ENCODE results near the gene MAP2K3. TPM values are rescaled to one million over a fixed set of nuclear protein-coding genes. Genes with fewer than 3 reads are reported as not detected.

Gene MAP2K3
- total and polyA plus RNA-seq, 10 of the 15 experiments (the other 5 are each of a cell fraction or from before 2014, with no cell fraction given), result 0.71 to 39.4 (median 18.6) TPM

DNA sequence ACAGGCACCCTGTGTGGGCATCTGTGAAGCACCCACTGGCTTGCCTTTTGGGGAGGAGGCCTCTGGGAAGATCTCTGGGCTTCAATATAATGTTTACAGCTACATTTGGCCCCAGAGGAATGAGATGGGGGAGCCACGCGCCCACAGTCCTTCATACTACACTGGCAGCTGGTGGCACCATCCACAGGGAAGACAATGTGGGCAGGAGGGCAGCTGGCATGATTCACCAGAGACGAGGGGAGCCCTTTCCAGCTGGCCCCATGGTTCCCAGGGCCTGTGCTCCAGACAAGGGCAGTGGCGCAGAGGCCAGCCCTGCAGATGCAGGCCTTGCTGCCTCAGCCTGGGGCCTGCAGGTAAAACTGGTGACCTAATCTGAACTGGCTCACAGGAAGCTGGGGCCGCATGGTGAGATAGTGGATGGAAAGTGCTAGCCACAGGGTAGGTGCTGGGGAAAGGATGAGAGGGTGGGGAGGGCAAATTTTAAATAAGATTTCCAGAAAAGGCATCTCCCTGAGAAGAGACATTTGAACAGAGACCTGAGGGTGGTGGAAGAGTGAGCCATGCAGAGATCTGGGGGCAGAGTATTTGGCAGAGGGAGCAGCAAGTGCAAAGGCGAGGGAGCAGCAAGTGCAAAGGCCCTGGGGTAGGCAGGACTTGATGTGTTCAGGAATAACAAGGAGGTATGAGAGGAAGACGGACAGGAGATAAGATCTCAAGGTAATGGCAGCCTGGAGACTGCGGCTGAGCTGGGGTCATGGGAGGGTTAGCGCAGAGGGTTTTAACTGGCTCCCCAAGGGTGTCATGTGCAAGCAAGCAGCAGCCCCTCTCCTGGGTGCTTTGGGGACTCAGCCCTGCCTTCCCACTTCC, 79.5 kb downstream of the MAP2K3 start:
- Histone ChIP-seq H3K79me2 (ENCODE audit: control insufficient read depth, insufficient read depth, low read length) (no peaks in the 10 kb centered on the region), H4K20me1 (ENCODE audit: control insufficient read depth, insufficient read depth) (no peaks in the 10 kb centered on the region), H3K36me3 (ENCODE audit: control insufficient read depth in 2 of 2, insufficient read depth in 2 of 2, low read length in 1 of 2) (no peaks in the 10 kb centered on the region), H3K4me2 (ENCODE audit: control insufficient read depth, insufficient read depth) (no peak overlapping the region), H3K9me3 (replicated peaks; ENCODE audit: control insufficient read depth, insufficient read depth, low read length) (no peaks in the 10 kb centered on the region), H3K4me3 (no peak overlapping the region), H3K27ac (ENCODE audit: control insufficient read depth, insufficient read depth) (no peak overlapping the region), H2AFZ (ENCODE audit: control insufficient read depth, low read depth, low read length) (no peak overlapping the region), H3K9ac (ENCODE audit: control insufficient read depth, insufficient read depth, low read length) (no peak overlapping the region), H3K4me1 (ENCODE audit: control insufficient read depth, insufficient read depth, low read length) (no peaks in the 10 kb centered on the region), H3K27me3 (replicated peaks in 1 of 2; ENCODE audit: control insufficient read depth in 2 of 2, insufficient read depth in 2 of 2, low read length in 1 of 2) (peaks cover 0 to 1% of the 10 kb centered on the region in 2 experiments; a peak in 2 of 4 replicates)
- FAIRE-seq (no peak), DNase-seq (ENCODE audit: low read depth, low spot score) (no peak), ATAC-seq (no peak)
- POLR2A ChIA-PET, result no interaction called here
- BruUV-seq (replicated peaks), result no TSS peak
- SMC1A ChIA-PET (ENCODE audit: uncharacterized antibody, unreplicated experiment), result interaction anchor here (1.2 kb wide), 1 partner anchor 77 kb away, joined by 3 read pairs; no protein-coding TSS in a partner anchor
- 59% methylated on average over 9 of the region's 9 CpGs for WGBS (ENCODE audit: insufficient coverage, insufficient replicate concordance, low lambda C conversion rate, missing lambda C conversion rate)
- intact Hi-C loops (cut with micrococcal nuclease; ENCODE audit: unreplicated experiment) (no loop called here), in situ Hi-C loops (cut with MboI) (no loop called here)
- CTCF ChIA-PET, result no interaction called here
- RAD21 ChIA-PET (ENCODE audit: unreplicated experiment), result no interaction called here
- TF ChIP-seq, protein P1, sequence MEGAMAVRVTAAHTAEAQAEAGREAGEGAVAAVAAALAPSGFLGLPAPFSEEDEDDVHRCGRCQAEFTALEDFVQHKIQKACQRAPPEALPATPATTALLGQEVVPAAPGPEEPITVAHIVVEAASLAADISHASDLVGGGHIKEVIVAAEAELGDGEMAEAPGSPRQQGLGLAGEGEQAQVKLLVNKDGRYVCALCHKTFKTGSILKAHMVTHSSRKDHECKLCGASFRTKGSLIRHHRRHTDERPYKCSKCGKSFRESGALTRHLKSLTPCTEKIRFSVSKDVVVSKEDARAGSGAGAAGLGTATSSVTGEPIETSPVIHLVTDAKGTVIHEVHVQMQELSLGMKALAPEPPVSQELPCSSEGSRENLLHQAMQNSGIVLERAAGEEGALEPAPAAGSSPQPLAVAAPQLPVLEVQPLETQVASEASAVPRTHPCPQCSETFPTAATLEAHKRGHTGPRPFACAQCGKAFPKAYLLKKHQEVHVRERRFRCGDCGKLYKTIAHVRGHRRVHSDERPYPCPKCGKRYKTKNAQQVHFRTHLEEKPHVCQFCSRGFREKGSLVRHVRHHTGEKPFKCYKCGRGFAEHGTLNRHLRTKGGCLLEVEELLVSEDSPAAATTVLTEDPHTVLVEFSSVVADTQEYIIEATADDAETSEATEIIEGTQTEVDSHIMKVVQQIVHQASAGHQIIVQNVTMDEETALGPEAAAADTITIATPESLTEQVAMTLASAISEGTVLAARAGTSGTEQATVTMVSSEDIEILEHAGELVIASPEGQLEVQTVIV (IDR thresholded peaks at IDR 0.05; ENCODE audit: borderline replicate concordance, partially characterized antibody), result no peak
- TF ChIP-seq ZNF207 (IDR thresholded peaks at IDR 0.05; ENCODE audit: borderline replicate concordance) (no peak), TCF3 (IDR thresholded peaks at IDR 0.05; ENCODE audit: borderline replicate concordance, insufficient read depth, low read depth, low read length) (no peak), FOXM1 (IDR thresholded peaks at IDR 0.05; ENCODE audit: low read depth, low read length) (no peak), ATF2 (IDR thresholded peaks at IDR 0.05; ENCODE audit: low read length) (no peak)
- TF ChIP-seq, protein P2, sequence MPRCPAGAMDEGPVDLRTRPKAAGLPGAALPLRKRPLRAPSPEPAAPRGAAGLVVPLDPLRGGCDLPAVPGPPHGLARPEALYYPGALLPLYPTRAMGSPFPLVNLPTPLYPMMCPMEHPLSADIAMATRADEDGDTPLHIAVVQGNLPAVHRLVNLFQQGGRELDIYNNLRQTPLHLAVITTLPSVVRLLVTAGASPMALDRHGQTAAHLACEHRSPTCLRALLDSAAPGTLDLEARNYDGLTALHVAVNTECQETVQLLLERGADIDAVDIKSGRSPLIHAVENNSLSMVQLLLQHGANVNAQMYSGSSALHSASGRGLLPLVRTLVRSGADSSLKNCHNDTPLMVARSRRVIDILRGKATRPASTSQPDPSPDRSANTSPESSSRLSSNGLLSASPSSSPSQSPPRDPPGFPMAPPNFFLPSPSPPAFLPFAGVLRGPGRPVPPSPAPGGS (IDR thresholded peaks at IDR 0.05; ENCODE audit: borderline replicate concordance, insufficient read depth, low read depth, low read length, poor library complexity, severe bottlenecking), result no peak

Other genes starting within 250 kb of the MAP2K3 start
- 130 and 140 TPM in 2 replicates for gene USP22, start 241.7 kb upstream of the MAP2K3 start, total RNA-seq (2014; rRNA removed)
- gene USP22, start 241.7 kb upstream of the MAP2K3 start, total RNA-seq (2014; rRNA removed; fragmentation: Illumina TruSeq; extraction: Trizol), result 78.0 and 82.1 TPM in 2 replicates
- 200 and 218 TPM in 2 replicates for gene USP22, start 241.7 kb upstream of the MAP2K3 start, total RNA-seq (2021)
- gene USP22, start 241.7 kb upstream of the MAP2K3 start, polyA plus RNA-seq (2011; rRNA removed), result 62.7 and 113 TPM in 2 replicates
- 101 and 114 TPM in 2 replicates for gene USP22, start 241.7 kb upstream of the MAP2K3 start, polyA plus RNA-seq (2014; fragmentation: Illumina TruSeq; extraction: Trizol)
- gene USP22, start 241.7 kb upstream of the MAP2K3 start, polyA plus RNA-seq (2014; fragmentation: Nextera tagmentation; extraction: Ambion mirVana), result 10 to 100 TPM; 10.8 to 11.6 TPM
- gene USP22, start 241.7 kb upstream of the MAP2K3 start, polyA plus RNA-seq (2014; rRNA removed), result 106 and 116 TPM in 2 replicates
- 10 to 100 TPM; 85.6 to 91.9 TPM for gene USP22, start 241.7 kb upstream of the MAP2K3 start, polyA plus RNA-seq (2016; fragmentation: Nextera tagmentation; extraction: Ambion mirVana)
- gene DHRS7B, start 157.7 kb upstream of the MAP2K3 start, total RNA-seq (2014; rRNA removed), result 19.6 and 22.2 TPM in 2 replicates
- gene DHRS7B, start 157.7 kb upstream of the MAP2K3 start, total RNA-seq (2014; rRNA removed; fragmentation: Illumina TruSeq; extraction: Trizol), result 16.8 and 18.9 TPM in 2 replicates
- gene DHRS7B, start 157.7 kb upstream of the MAP2K3 start, total RNA-seq (2021), result 15.9 and 17.1 TPM in 2 replicates
- 16.0 and 23.7 TPM in 2 replicates for gene DHRS7B, start 157.7 kb upstream of the MAP2K3 start, polyA plus RNA-seq (2011; rRNA removed)
- gene DHRS7B, start 157.7 kb upstream of the MAP2K3 start, polyA plus RNA-seq (2014; fragmentation: Illumina TruSeq; extraction: Trizol), result 11.1 and 13.4 TPM in 2 replicates
- gene DHRS7B, start 157.7 kb upstream of the MAP2K3 start, polyA plus RNA-seq (2014; fragmentation: Nextera tagmentation; extraction: Ambion mirVana), result 10 to 100 TPM; 24.3 to 32.7 TPM
- gene DHRS7B, start 157.7 kb upstream of the MAP2K3 start, polyA plus RNA-seq (2014; rRNA removed), result 21.0 and 22.1 TPM in 2 replicates
- gene DHRS7B, start 157.7 kb upstream of the MAP2K3 start, polyA plus RNA-seq (2016; fragmentation: Nextera tagmentation; extraction: Ambion mirVana), result 10 to 100 TPM; 34.5 to 35.6 TPM
- 26.8 and 30.3 TPM in 2 replicates for gene TMEM11, start 70.5 kb upstream of the MAP2K3 start, total RNA-seq (2014; rRNA removed)
- gene TMEM11, start 70.5 kb upstream of the MAP2K3 start, total RNA-seq (2014; rRNA removed; fragmentation: Illumina TruSeq; extraction: Trizol), result 13.1 and 14.4 TPM in 2 replicates
- 24.0 and 24.4 TPM in 2 replicates for gene TMEM11, start 70.5 kb upstream of the MAP2K3 start, total RNA-seq (2021)
- gene TMEM11, start 70.5 kb upstream of the MAP2K3 start, polyA plus RNA-seq (2011; rRNA removed), result 19.8 and 38.5 TPM in 2 replicates
- gene TMEM11, start 70.5 kb upstream of the MAP2K3 start, polyA plus RNA-seq (2014; fragmentation: Illumina TruSeq; extraction: Trizol), result 13.9 and 21.1 TPM in 2 replicates
- gene TMEM11, start 70.5 kb upstream of the MAP2K3 start, polyA plus RNA-seq (2014; fragmentation: Nextera tagmentation; extraction: Ambion mirVana), result 10 to 100 TPM; 16.3 to 18.4 TPM
- 33.4 and 37.3 TPM in 2 replicates for gene TMEM11, start 70.5 kb upstream of the MAP2K3 start, polyA plus RNA-seq (2014; rRNA removed)
- gene TMEM11, start 70.5 kb upstream of the MAP2K3 start, polyA plus RNA-seq (2016; fragmentation: Nextera tagmentation; extraction: Ambion mirVana), result 10 to 100 TPM; 54.0 to 63.4 TPM
- gene NATD1, start 31.3 kb upstream of the MAP2K3 start, total RNA-seq (2014; rRNA removed), result 0.05 and 0.17 TPM in 2 replicates
- gene NATD1, start 31.3 kb upstream of the MAP2K3 start, total RNA-seq (2014; rRNA removed; fragmentation: Illumina TruSeq; extraction: Trizol), result 0.05 and 0.09 TPM in 2 replicates
- 0.33 and 0.35 TPM in 2 replicates for gene NATD1, start 31.3 kb upstream of the MAP2K3 start, total RNA-seq (2021)
- gene NATD1, start 31.3 kb upstream of the MAP2K3 start, polyA plus RNA-seq (2011; rRNA removed), result 0.19 and 0.33 TPM in 2 replicates
- 0.08 and 0.21 TPM in 2 replicates for gene NATD1, start 31.3 kb upstream of the MAP2K3 start, polyA plus RNA-seq (2014; fragmentation: Illumina TruSeq; extraction: Trizol)
- under 1 TPM; 0.02 TPM for gene NATD1, start 31.3 kb upstream of the MAP2K3 start, polyA plus RNA-seq (2014; fragmentation: Nextera tagmentation; extraction: Ambion mirVana)
- gene NATD1, start 31.3 kb upstream of the MAP2K3 start, polyA plus RNA-seq (2014; rRNA removed), result 0.31 and 0.47 TPM in 2 replicates
- gene NATD1, start 31.3 kb upstream of the MAP2K3 start, polyA plus RNA-seq (2016; fragmentation: Nextera tagmentation; extraction: Ambion mirVana), result under 1 TPM; 0.13 TPM
- 0.11 and 0.17 TPM in 2 replicates for gene KCNJ12, start 91.6 kb downstream of the MAP2K3 start, total RNA-seq (2014; rRNA removed)
- 0.05 and 0.09 TPM in 2 replicates for gene KCNJ12, start 91.6 kb downstream of the MAP2K3 start, total RNA-seq (2014; rRNA removed; fragmentation: Illumina TruSeq; extraction: Trizol)
- 0.21 and 0.32 TPM in 2 replicates for gene KCNJ12, start 91.6 kb downstream of the MAP2K3 start, total RNA-seq (2021)
- 0.05 TPM in 1 of 2 replicates, not detected in the other for gene KCNJ12, start 91.6 kb downstream of the MAP2K3 start, polyA plus RNA-seq (2011; rRNA removed)
- 0.03 and 0.04 TPM in 2 replicates for gene KCNJ12, start 91.6 kb downstream of the MAP2K3 start, polyA plus RNA-seq (2014; fragmentation: Illumina TruSeq; extraction: Trizol)
- gene KCNJ12, start 91.6 kb downstream of the MAP2K3 start, polyA plus RNA-seq (2014; fragmentation: Nextera tagmentation; extraction: Ambion mirVana), result not detected
- 0.13 and 0.15 TPM in 2 replicates for gene KCNJ12, start 91.6 kb downstream of the MAP2K3 start, polyA plus RNA-seq (2014; rRNA removed)
- gene KCNJ12, start 91.6 kb downstream of the MAP2K3 start, polyA plus RNA-seq (2016; fragmentation: Nextera tagmentation; extraction: Ambion mirVana), result under 1 TPM in 1 of 2 experiments, not detected in 1; 0.07 TPM